SK-N-SH (cell line): ENCODE results near the gene KIF1A. TPM values are rescaled to one million over a fixed set of nuclear protein-coding genes. Genes with fewer than 3 reads are reported as not detected.

Experiments used
- CTCF ChIA-PET: fragments of 300-600, 350-600 bp; formaldehyde crosslinking; extraction: SDS; loops from one replicate; lab custom pipeline; 2021; lab: Yijun Ruan, JAX
- POLR2A ChIA-PET: fragments of 350-600 bp; sonication (Branson Sonifier 250); formaldehyde crosslinking; extraction: SDS; loops from one replicate; lab custom pipeline; 2020; ENCODE audit warnings: antibody characterized with exemption, inconsistent platforms; lab: Yijun Ruan, JAX
- DNase-seq: peaks from one replicate; pipeline ENCODE4 v3.0.0; 2012
- H2AFZ ChIP-seq: fragments of 200-600 bp; sonication (generic); 2 replicates; pipeline ENCODE4 v1.8.1; 2016; ENCODE audit warnings: antibody characterized with exemption, mild to moderate bottlenecking, low read depth
- H3F3A ChIP-seq: fragments of 200-600 bp; sonication (generic); replicated peaks from 2 replicates; pipeline ENCODE3; 2016; ENCODE audit warnings: antibody characterized with exemption, mild to moderate bottlenecking; ENCODE audit not compliant: insufficient read depth
- H3K27ac ChIP-seq, 2 experiments: fragments of 200-500 bp in 1 of 2; fragments of 200-600 bp in 1 of 2; sonication (Bioruptor generic) in 1 of 2; sonication (generic), shearing (Covaris generic) in 1 of 2; 2 replicates each; pipeline versions ENCODE4 v1.5.1 to v1.6.1; 2014 to 2016; ENCODE audit warnings: low read depth in 2 of 2, inconsistent platforms in 1 of 2, low read length in 1 of 2, mild to moderate bottlenecking in 1 of 2, mixed read lengths in 1 of 2
- H3K27me3 ChIP-seq: fragments of 200-600 bp; sonication (generic), shearing (Covaris generic); 2 replicates; pipeline ENCODE4 v1.6.1; 2016; ENCODE audit warnings: mixed run types; ENCODE audit not compliant: insufficient read depth
- H3K36me3 ChIP-seq, 2 experiments: fragments of 200-500 bp in 1 of 2; fragments of 200-600 bp in 1 of 2; sonication (Bioruptor generic) in 1 of 2; sonication (generic) in 1 of 2; replicated peaks in 1 of 2; 2 replicates each; pipeline versions ENCODE3 to v1.5.1; 2014 to 2016; ENCODE audit warnings: low read length in 1 of 2, mild to moderate bottlenecking in 1 of 2; ENCODE audit not compliant: insufficient read depth in 2 of 2, control insufficient read depth in 1 of 2
- H3K4me1 ChIP-seq, 2 experiments: fragments of 200-500 bp in 1 of 2; fragments of 200-600 bp in 1 of 2; sonication (Bioruptor generic) in 1 of 2; sonication (generic), shearing (Covaris generic) in 1 of 2; 2 replicates each; pipeline versions ENCODE4 v1.5.1 to v1.6.1; 2014 to 2016; ENCODE audit warnings: low read depth in 1 of 2, low read length in 1 of 2, mixed run types in 1 of 2; ENCODE audit not compliant: insufficient read depth in 2 of 2, control insufficient read depth in 1 of 2
- H3K4me2 ChIP-seq: fragments of 200-600 bp; sonication (generic), shearing (Covaris generic); 2 replicates; pipeline ENCODE4 v1.6.1; 2017; ENCODE audit warnings: mixed run types
- H3K4me3 ChIP-seq, 2 experiments: fragments of 200-500 bp in 1 of 2; fragments of 200-600 bp in 1 of 2; sonication (Bioruptor generic) in 1 of 2; sonication (generic), shearing (Covaris generic) in 1 of 2; 2 replicates each; pipeline versions ENCODE4 v1.5.1 to v1.8.1; 2014 to 2016; ENCODE audit warnings: low read depth in 2 of 2, inconsistent platforms in 1 of 2, low read length in 1 of 2, mild to moderate bottlenecking in 1 of 2, mixed read lengths in 1 of 2, moderate library complexity in 1 of 2
- H3K79me2 ChIP-seq: fragments of 200-600 bp; sonication (generic); 2 replicates; pipeline ENCODE4 v1.8.1; 2017; ENCODE audit warnings: mild to moderate bottlenecking; ENCODE audit not compliant: insufficient read depth
- H3K9ac ChIP-seq: fragments of 200-600 bp; sonication (generic); 2 replicates; pipeline ENCODE4 v1.6.1; 2017; ENCODE audit warnings: mixed run types
- H3K9me2 ChIP-seq: fragments of 200-600 bp; sonication (generic); 2 replicates; pipeline ENCODE4 v1.6.1; 2017; ENCODE audit warnings: mixed run types
- H3K9me3 ChIP-seq: fragments of 200-600 bp; sonication (generic); 2 replicates; pipeline ENCODE4 v1.6.1; 2017; ENCODE audit warnings: mixed run types, mild to moderate bottlenecking, moderate library complexity
- H4K20me1 ChIP-seq: fragments of 200-600 bp; sonication (generic); 2 replicates; pipeline ENCODE4 v1.6.1; 2017; ENCODE audit warnings: mild to moderate bottlenecking, mixed run types; ENCODE audit not compliant: insufficient read depth
- EZH2phosphoT487 ChIP-seq: fragments of 200-600 bp; sonication (generic); IDR thresholded peaks from 2 replicates; pipeline ENCODE4 v1.6.1; 2017; ENCODE audit warnings: low read depth, mixed run types, mild to moderate bottlenecking, antibody characterized with exemption, moderate library complexity, borderline replicate concordance
- FOSL2 ChIP-seq: IDR thresholded peaks from 2 replicates; pipeline ENCODE4 v1.4.0; 2012; ENCODE audit warnings: low read depth, mild to moderate bottlenecking, moderate library complexity, borderline replicate concordance
- FOXM1 ChIP-seq: IDR thresholded peaks from 2 replicates; pipeline ENCODE4 v1.4.0; 2012; ENCODE audit warnings: low read depth, mild to moderate bottlenecking
- GATA2 ChIP-seq: sonication (generic); formaldehyde crosslinking; IDR thresholded peaks from 2 replicates; pipeline ENCODE4 v1.5.0; 2020; ENCODE audit warnings: mild to moderate bottlenecking, missing genetic modification reagents
- MEF2A ChIP-seq: IDR thresholded peaks from 2 replicates; pipeline ENCODE4 v1.4.0; 2012; ENCODE audit warnings: low read depth, borderline replicate concordance
- MXI1 ChIP-seq: IDR thresholded peaks from 2 replicates; pipeline ENCODE4 v1.6.1; 2012; ENCODE audit warnings: mild to moderate bottlenecking, low read depth, low read length, improper control_type of control experiment
- NFIC ChIP-seq: IDR thresholded peaks from 2 replicates; pipeline ENCODE4 v1.4.0; 2012; ENCODE audit warnings: borderline replicate concordance
- NRF1 ChIP-seq: IDR thresholded peaks from 2 replicates; pipeline ENCODE4 v1.6.1; 2012; ENCODE audit warnings: low read depth, mild to moderate bottlenecking, low read length
- RCOR1 ChIP-seq: fragments of 150-350 bp; IDR thresholded peaks from 2 replicates; pipeline ENCODE4 v1.6.1; 2017; ENCODE audit warnings: antibody characterized with exemption, low read length
- RXRA ChIP-seq: IDR thresholded peaks from 2 replicates; pipeline ENCODE4 v1.4.0; 2012; ENCODE audit warnings: low read depth, mild to moderate bottlenecking, borderline replicate concordance
- TAF1 ChIP-seq: IDR thresholded peaks from 2 replicates; pipeline ENCODE4 v1.6.1; 2012; ENCODE audit warnings: low read depth, mild to moderate bottlenecking, low read length, moderate library complexity, borderline replicate concordance
- TCF12 ChIP-seq: IDR thresholded peaks from 2 replicates; pipeline ENCODE4 v1.4.0; 2012
- YY1 ChIP-seq: IDR thresholded peaks from 2 replicates; pipeline ENCODE4 v1.4.0; 2012; ENCODE audit warnings: low read depth, mild to moderate bottlenecking
- WGBS: methylation state at CpG from one replicate; pipeline ENCODE4 v1.1.6; 2017; ENCODE audit warnings: low lambda C conversion rate; 5-methylcytosine and 5-hydroxymethylcytosine counted together
- polyA plus RNA-seq, 3 experiments: library from polyadenylated mRNA; depleted of rRNA; stranded (reverse); fragments of >200 nt; gene quantifications; 2 replicates each; pipeline ENCODE4 v1.2.3, GENCODE V29; 2012
- TF ChIP-seq, protein P1 (sequence below): IDR thresholded peaks from 2 replicates; pipeline ENCODE4 v1.4.0; 2012; ENCODE audit warnings: low read depth
- TF ChIP-seq, protein P2 (sequence below): IDR thresholded peaks from 2 replicates; pipeline ENCODE4; 2012
- TF ChIP-seq, protein P3 (sequence below): fragments of 150-350 bp; IDR thresholded peaks from 2 replicates; pipeline ENCODE4 v1.6.1; 2016; ENCODE audit warnings: mild to moderate bottlenecking, low read depth, low read length

Gene KIF1A
- polyA plus RNA-seq, 1 of the 3 experiments (the other 2 are of a cell fraction): 0.21 TPM

DNA sequence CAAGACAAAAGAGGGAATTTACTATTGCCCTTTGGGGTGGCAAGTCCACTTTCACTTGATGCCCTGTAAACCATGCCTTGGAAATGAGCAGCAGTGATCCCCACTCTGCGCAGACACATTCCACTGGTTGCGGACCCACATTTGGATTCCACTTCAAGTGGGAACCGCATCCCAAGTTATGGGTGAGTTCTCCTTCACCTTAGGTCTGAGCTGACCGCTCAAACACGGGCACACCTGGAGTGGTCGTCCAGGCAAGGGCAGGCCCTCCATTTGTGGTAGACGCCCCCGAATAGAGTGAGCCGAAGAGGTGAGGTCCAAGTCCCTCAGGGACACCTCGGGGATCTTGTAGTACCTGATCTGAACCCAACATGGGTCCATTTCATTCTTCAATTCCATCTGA lies 38.9 kb upstream of the KIF1A start:
- H3F3A ChIP-seq: no peaks in the 10 kb centered on the region
- ChIA-PET CTCF (interaction anchor here (0.9 to 6.4 kb wide), 3 partner anchors 7 to 55 kb away, joined by 3 to 44 read pairs (median 4); no protein-coding TSS in a partner anchor), POLR2A (no interaction called here)
- H3K79me2 ChIP-seq: no peaks in the 10 kb centered on the region
- H4K20me1 ChIP-seq: no peaks in the 10 kb centered on the region
- no peak overlapping the region for H3K27ac ChIP-seq
- TF ChIP-seq, protein P1, sequence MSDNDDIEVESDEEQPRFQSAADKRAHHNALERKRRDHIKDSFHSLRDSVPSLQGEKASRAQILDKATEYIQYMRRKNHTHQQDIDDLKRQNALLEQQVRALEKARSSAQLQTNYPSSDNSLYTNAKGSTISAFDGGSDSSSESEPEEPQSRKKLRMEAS: no peak
- TF ChIP-seq RXRA: no peak
- TF ChIP-seq FOXM1: no peak
- TF ChIP-seq NFIC: no peak
- TF ChIP-seq, all 33 proteins: peak for 0
- Histone ChIP-seq H3K9me3 (no peaks in the 10 kb centered on the region), H3K9me2 (no peaks in the 10 kb centered on the region), H3K27me3 (peaks cover 19% of the 10 kb centered on the region), H2AFZ (no peak overlapping the region), H3K4me1 (no peaks in the 10 kb centered on the region), H3K4me3 (no peak overlapping the region), H3K4me2 (no peak overlapping the region), H3K36me3 (no peaks in the 10 kb centered on the region), H3K9ac (no peak overlapping the region)
- WGBS: 40% methylated on average over 4 of the region's 10 CpGs
- DNase-seq: no peak

DNA sequence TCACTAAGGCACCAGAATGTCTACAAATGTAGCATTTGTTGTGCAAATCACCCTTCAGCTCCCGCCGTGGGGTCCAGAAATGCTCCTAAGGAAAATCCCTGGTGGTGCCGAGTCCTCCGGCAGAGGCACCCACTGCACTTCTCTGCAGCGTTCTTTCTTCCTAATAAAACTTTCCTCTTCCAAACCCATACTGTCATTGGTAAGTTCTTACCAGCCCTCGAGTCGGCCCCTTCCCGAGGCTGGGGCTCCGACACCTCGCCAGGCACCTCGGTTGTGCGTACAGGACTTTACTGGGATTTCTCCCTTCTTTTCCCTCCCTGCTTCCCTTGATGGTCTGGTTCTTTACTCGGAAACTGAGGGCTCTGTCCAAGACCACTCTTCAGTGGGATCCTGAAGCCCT lies 38.3 kb upstream of the KIF1A start:
- DNase-seq: no peak
- CTCF ChIA-PET: interaction anchor here (0.8 to 1.7 kb wide), 5 partner anchors 9 to 56 kb away, joined by 3 to 4 read pairs (median 3); no protein-coding TSS in a partner anchor
- WGBS: 56% methylated on average over 13 of the region's 13 CpGs

More for the DNA sequence above, 38.3 kb upstream of the KIF1A start:
- H2AFZ ChIP-seq: no peak overlapping the region
- no peak overlapping the region for H3K4me2 ChIP-seq
- no peaks in the 10 kb centered on the region for H3K9me3 ChIP-seq
- no peak overlapping the region for H3K9ac ChIP-seq
- peaks cover 15% of the 10 kb centered on the region for H3K27me3 ChIP-seq
- no peaks in the 10 kb centered on the region for H3F3A ChIP-seq
- POLR2A ChIA-PET: no interaction called here
- H3K4me3 ChIP-seq: no peak overlapping the region
- no peaks in the 10 kb centered on the region for H3K9me2 ChIP-seq
- TF ChIP-seq TCF12 (no peak), TAF1 (no peak), MEF2A (no peak), NRF1 (no peak), GATA2 (CRISPR knock-in tag) (no peak), FOSL2 (no peak), NFIC (no peak), RCOR1 (no peak), MXI1 (no peak), EZH2phosphoT487 (no peak), YY1 (no peak)
- TF ChIP-seq, protein P2, sequence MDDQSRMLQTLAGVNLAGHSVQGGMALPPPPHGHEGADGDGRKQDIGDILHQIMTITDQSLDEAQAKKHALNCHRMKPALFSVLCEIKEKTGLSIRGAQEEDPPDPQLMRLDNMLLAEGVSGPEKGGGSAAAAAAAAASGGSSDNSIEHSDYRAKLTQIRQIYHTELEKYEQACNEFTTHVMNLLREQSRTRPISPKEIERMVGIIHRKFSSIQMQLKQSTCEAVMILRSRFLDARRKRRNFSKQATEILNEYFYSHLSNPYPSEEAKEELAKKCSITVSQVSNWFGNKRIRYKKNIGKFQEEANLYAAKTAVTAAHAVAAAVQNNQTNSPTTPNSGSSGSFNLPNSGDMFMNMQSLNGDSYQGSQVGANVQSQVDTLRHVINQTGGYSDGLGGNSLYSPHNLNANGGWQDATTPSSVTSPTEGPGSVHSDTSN: no peak
- TF ChIP-seq, protein P1: no peak
- TF ChIP-seq, protein P3, sequence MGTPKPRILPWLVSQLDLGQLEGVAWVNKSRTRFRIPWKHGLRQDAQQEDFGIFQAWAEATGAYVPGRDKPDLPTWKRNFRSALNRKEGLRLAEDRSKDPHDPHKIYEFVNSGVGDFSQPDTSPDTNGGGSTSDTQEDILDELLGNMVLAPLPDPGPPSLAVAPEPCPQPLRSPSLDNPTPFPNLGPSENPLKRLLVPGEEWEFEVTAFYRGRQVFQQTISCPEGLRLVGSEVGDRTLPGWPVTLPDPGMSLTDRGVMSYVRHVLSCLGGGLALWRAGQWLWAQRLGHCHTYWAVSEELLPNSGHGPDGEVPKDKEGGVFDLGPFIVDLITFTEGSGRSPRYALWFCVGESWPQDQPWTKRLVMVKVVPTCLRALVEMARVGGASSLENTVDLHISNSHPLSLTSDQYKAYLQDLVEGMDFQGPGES: no peak
- no peaks in the 10 kb centered on the region for H3K79me2 ChIP-seq
- no peaks in the 10 kb centered on the region for H3K4me1 ChIP-seq
- no peaks in the 10 kb centered on the region for H4K20me1 ChIP-seq
- H3K36me3 ChIP-seq: no peaks in the 10 kb centered on the region
- H3K27ac ChIP-seq: no peak overlapping the region
